ENCODE measurements around the gene ARID2. TPM values are rescaled to one million over a fixed set of nuclear protein-coding genes. Genes with fewer than 3 reads are reported as not detected.
A peak's percentile ranks its signal among the peaks of the same experiment; 100 is the strongest.

ARID2 gene
- total and polyA plus RNA-seq, 7 donors: 2.8 to 17.1 (median 12.5) TPM

DNA sequence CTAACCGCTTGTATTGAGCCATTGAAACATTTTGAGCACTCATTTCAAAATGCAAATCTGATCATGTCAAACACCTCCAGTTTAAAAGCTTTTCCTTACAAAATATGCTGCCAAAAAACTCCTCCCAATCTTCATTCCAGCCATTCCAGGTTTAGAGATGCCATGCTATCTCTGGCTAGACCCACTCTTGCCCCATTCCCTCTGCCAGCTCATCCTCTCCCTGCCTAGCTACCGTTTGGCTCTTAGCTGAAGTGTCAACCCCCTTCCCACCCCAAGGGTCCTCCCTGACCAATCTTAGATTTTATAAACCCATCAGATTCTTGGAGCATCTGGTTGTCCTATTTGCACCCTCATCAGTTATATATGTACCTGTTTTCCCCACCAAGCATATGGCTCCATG is 185.9 kb downstream of the ARID2 start:
- Histone ChIP-seq H3K4me3 (no peak overlapping the region), H3K36me3 (ENCODE audit: insufficient read depth in 1 of 2, low read depth in 1 of 2) (peaks cover 0 to 28% of the 10 kb centered on the region in 2 donors), H3K27ac (no peak overlapping the region), H3K4me1 (no peaks in the 10 kb centered on the region), H3K9me3 (no peaks in the 10 kb centered on the region), H3K27me3 (ENCODE audit: insufficient read depth in 3 of 3, low read length in 2 of 3) (no peaks in the 10 kb centered on the region)
- intact Hi-C loops (cut with DNase I): no loop called here
- TF ChIP-seq, protein P1, sequence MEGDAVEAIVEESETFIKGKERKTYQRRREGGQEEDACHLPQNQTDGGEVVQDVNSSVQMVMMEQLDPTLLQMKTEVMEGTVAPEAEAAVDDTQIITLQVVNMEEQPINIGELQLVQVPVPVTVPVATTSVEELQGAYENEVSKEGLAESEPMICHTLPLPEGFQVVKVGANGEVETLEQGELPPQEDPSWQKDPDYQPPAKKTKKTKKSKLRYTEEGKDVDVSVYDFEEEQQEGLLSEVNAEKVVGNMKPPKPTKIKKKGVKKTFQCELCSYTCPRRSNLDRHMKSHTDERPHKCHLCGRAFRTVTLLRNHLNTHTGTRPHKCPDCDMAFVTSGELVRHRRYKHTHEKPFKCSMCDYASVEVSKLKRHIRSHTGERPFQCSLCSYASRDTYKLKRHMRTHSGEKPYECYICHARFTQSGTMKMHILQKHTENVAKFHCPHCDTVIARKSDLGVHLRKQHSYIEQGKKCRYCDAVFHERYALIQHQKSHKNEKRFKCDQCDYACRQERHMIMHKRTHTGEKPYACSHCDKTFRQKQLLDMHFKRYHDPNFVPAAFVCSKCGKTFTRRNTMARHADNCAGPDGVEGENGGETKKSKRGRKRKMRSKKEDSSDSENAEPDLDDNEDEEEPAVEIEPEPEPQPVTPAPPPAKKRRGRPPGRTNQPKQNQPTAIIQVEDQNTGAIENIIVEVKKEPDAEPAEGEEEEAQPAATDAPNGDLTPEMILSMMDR (IDR thresholded peaks at IDR 0.05): no peak
- peak in 3 of 4 donors; percentile 24 to 32 (median 32) for ATAC-seq
- 68 to 88% (median 81%) methylated on average over 2 of the region's 2 CpGs for WGBS, 3 donors
- DNase-seq: no peak

DNA sequence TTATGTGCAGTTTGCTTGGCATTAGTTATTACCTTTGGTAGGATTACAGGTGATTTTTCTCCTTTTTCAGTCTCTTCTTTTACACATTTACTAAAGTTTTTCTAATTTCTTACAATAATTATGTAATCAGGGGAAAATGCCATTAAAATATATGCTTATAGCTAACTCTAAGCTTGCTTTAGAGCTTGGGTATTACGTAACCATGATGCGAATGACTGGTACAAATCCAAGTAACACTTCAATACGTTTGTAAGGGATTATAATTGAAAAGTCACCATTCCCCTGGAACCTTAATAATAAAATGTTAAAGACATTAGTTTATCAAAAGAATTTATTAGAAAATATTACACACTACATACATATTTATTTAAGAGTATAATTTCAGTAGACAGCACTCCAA is 189.3 kb downstream of the ARID2 start:
- Histone ChIP-seq H3K27me3 (ENCODE audit: insufficient read depth in 3 of 3, low read length in 2 of 3) (no peaks in the 10 kb centered on the region), H3K9me3 (no peaks in the 10 kb centered on the region), H3K36me3 (ENCODE audit: insufficient read depth in 1 of 2, low read depth in 1 of 2) (peaks cover 0 to 62% of the 10 kb centered on the region in 2 donors), H3K27ac (no peak overlapping the region), H3K4me3 (no peak overlapping the region), H3K4me1 (no peaks in the 10 kb centered on the region)
- ATAC-seq (no peak), DNase-seq (no peak)
- WGBS, 3 donors: 77 to 89% (median 82%) methylated on average over 3 of the region's 3 CpGs
- TF ChIP-seq, protein P1 (IDR thresholded peaks at IDR 0.05): no peak
- intact Hi-C loops (cut with DNase I): no loop called here

DNA sequence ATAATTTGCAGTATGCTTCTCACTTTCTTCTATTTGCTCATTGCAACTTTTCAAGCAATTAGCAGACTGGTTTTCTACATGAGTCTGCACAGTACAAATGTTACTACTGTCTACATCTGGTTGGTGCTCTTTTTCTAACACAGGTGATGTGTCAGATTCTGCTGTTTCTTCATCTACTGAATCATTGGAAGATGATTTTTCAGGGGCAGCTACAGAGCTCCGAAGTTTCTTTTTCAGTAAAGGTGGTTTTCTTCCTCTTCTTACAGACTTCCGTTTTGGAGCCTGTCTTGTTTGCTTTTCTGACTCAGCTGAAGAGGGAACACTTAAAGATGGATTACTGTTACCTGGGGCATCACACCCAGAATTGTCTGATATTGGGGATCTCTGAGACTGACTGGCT is 198.8 kb downstream of the ARID2 start:
- ATAC-seq (no peak), DNase-seq (no peak)
- H3K36me3 ChIP-seq (ENCODE audit: insufficient read depth in 1 of 2, low read depth in 1 of 2): peaks cover 11 to 98% of the 10 kb centered on the region in 2 donors
- H3K4me1 ChIP-seq: no peaks in the 10 kb centered on the region
- H3K4me3 ChIP-seq: no peak overlapping the region
- H3K27me3 ChIP-seq (ENCODE audit: insufficient read depth in 3 of 3, low read length in 2 of 3): no peaks in the 10 kb centered on the region
- intact Hi-C loops (cut with DNase I): no loop called here
- no peak overlapping the region for H3K27ac ChIP-seq
- H3K9me3 ChIP-seq: no peaks in the 10 kb centered on the region
- TF ChIP-seq, protein P1 (IDR thresholded peaks at IDR 0.05): no peak
- WGBS, 3 donors: 88 to 94% (median 93%) methylated on average over 2 of the region's 2 CpGs

DNA sequence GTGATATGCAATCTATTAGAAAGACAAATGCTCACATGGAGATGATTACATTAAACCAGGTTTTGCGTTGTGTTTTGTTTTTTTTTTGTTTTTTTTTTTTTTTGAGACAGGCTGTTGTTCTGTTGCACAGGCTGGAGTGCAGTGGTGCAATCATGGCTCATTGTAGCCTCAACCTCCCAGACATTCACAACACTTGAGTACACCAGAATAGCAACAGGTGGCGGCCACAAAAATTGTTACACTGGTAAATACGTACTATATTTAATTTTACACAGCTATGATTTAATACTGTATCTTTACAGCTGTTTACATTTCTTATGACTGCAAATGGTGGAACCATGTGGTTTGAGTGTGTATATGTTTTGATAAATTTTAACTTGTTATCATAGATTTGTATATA is 200.9 kb downstream of the ARID2 start:
- H3K4me3 ChIP-seq: no peak overlapping the region
- peaks cover 11 to 86% of the 10 kb centered on the region in 2 donors for H3K36me3 ChIP-seq (ENCODE audit: insufficient read depth in 1 of 2, low read depth in 1 of 2)
- 72 to 86% (median 85%) methylated on average over 3 of the region's 3 CpGs for WGBS, 3 donors
- ATAC-seq: no peak
- H3K9me3 ChIP-seq: no peaks in the 10 kb centered on the region
- no peak overlapping the region for H3K27ac ChIP-seq
- H3K27me3 ChIP-seq (ENCODE audit: insufficient read depth in 3 of 3, low read length in 2 of 3): no peaks in the 10 kb centered on the region
- intact Hi-C loops (cut with DNase I): no loop called here
- DNase-seq: no peak
- peaks cover 7% of the 10 kb centered on the region for H3K4me1 ChIP-seq
- TF ChIP-seq, protein P1 (IDR thresholded peaks at IDR 0.05): no peak

DNA sequence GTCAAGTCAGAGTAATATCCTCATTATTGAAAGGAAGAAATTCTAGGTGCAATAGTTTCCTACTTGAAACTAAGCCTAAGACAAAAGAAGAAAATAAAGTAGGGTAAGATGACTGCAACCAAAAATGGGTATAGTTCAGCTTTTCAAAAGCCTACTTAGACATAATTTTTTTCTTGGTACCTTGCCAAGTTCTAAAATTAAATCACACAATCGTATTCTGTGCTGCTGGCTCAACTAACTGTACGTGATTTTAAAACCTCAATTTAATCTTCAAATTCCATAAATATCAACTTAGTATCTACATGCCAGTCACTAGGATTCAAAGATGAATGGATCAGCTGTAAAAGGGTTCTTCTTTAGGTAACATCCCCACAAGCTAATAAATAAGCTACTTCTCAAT is 204.0 kb downstream of the ARID2 start:
- H3K27me3 ChIP-seq (ENCODE audit: insufficient read depth in 3 of 3, low read length in 2 of 3): no peaks in the 10 kb centered on the region
- intact Hi-C loops (cut with DNase I): no loop called here
- no peak for DNase-seq
- H3K4me3 ChIP-seq: no peak overlapping the region
- H3K4me1 ChIP-seq: peaks cover 7% of the 10 kb centered on the region
- TF ChIP-seq, protein P1 (IDR thresholded peaks at IDR 0.05): no peak
- no peak overlapping the region for H3K27ac ChIP-seq
- no peaks in the 10 kb centered on the region for H3K9me3 ChIP-seq
- ATAC-seq: no peak
- WGBS, 3 donors: 21 to 31% (median 21%) methylated on average over 2 of the region's 2 CpGs
- peaks cover 3 to 60% of the 10 kb centered on the region in 2 donors for H3K36me3 ChIP-seq (ENCODE audit: insufficient read depth in 1 of 2, low read depth in 1 of 2)

Measured in psoas muscle (tissue), 8 donors.